SU-DHL-6 (cell line): Measurements from ENCODE around the gene PHF24.

Experiments
- H2AFZ ChIP-seq: fragments of 200-600 bp; sonication (generic); 2 replicates; pipeline ENCODE4 v1.6.1; 2014; ENCODE audit warnings: low read depth, mild to moderate bottlenecking, moderate library complexity, mixed read lengths, antibody characterized with exemption, low read length; ENCODE audit not compliant: severe bottlenecking
- H3F3A ChIP-seq: fragments of 200-600 bp; shearing (Covaris generic); 2 replicates; pipeline ENCODE4 v1.6.0; 2016; ENCODE audit warnings: antibody characterized with exemption, mild to moderate bottlenecking; ENCODE audit not compliant: insufficient read depth
- H3K27ac ChIP-seq: fragments of 200-600 bp; sonication (generic); 2 replicates; pipeline ENCODE4 v1.5.1; 2016; ENCODE audit warnings: low read depth, mild to moderate bottlenecking, low read length, moderate library complexity, mixed read lengths
- H3K27me3 ChIP-seq: fragments of 200-600 bp; sonication (generic), shearing (Covaris generic); 2 replicates; pipeline ENCODE4 v1.6.0; 2014; ENCODE audit warnings: mild to moderate bottlenecking, low read length
- H3K36me3 ChIP-seq: fragments of 200-600 bp; sonication (generic); 2 replicates; pipeline ENCODE4 v1.6.1; 2014; ENCODE audit warnings: mild to moderate bottlenecking, low read length, mixed read lengths
- H3K4me2 ChIP-seq: fragments of 300-600, 200-600 bp; shearing (Covaris generic), sonication (generic); 2 replicates; pipeline ENCODE4 v1.6.0; 2014; ENCODE audit warnings: low read length, low read depth, mild to moderate bottlenecking; ENCODE audit not compliant: poor library complexity, severe bottlenecking
- H3K4me3 ChIP-seq: fragments of 200-600 bp; sonication (generic); 2 replicates; pipeline ENCODE4 v1.5.1; 2014; ENCODE audit warnings: antibody characterized with exemption, low read length, mild to moderate bottlenecking, mixed read lengths; ENCODE audit not compliant: insufficient read depth, poor library complexity, severe bottlenecking
- H3K79me2 ChIP-seq: fragments of 200-600 bp; sonication (generic); 2 replicates; pipeline ENCODE4 v1.6.1; 2014; ENCODE audit warnings: mild to moderate bottlenecking, low read length, moderate library complexity; ENCODE audit not compliant: insufficient read depth
- H3K9ac ChIP-seq: fragments of 200-600 bp; sonication (generic); 2 replicates; pipeline ENCODE4 v1.7.0; 2014; ENCODE audit warnings: mild to moderate bottlenecking, low read length
- H3K9me2 ChIP-seq: fragments of 200-600 bp; sonication (generic); replicated peaks from 2 replicates; pipeline ENCODE4 v1.6.1; 2014; ENCODE audit warnings: low read length; ENCODE audit not compliant: insufficient read depth
- H3K9me3 ChIP-seq: fragments of 200-600 bp; sonication (generic); 2 replicates; pipeline ENCODE4 v1.6.1; 2014; ENCODE audit warnings: low read length, mixed read lengths; ENCODE audit not compliant: insufficient read depth
- H4K20me1 ChIP-seq: fragments of 200-600 bp; sonication (generic); 2 replicates; pipeline ENCODE4 v1.6.1; 2014; ENCODE audit warnings: low read depth, mild to moderate bottlenecking, antibody characterized with exemption, low read length, moderate library complexity, mixed read lengths
- EZH2phosphoT487 ChIP-seq: fragments of 200-600 bp; sonication (generic), shearing (Covaris generic); conservative IDR thresholded peaks from 2 replicates; pipeline ENCODE4 v1.6.1; 2018; ENCODE audit warnings: mild to moderate bottlenecking, antibody characterized with exemption, low read length, moderate library complexity, mixed read lengths
- TF ChIP-seq, protein P1 (sequence below): fragments of 200-600 bp; sonication (generic); IDR thresholded peaks from one replicate; pipeline ENCODE4 v1.5.1; 2017; ENCODE audit warnings: antibody characterized with exemption, mild to moderate bottlenecking, low read length, moderate library complexity; ENCODE audit not compliant: insufficient read depth, poor library complexity, severe bottlenecking

Gene PHF24

DNA sequence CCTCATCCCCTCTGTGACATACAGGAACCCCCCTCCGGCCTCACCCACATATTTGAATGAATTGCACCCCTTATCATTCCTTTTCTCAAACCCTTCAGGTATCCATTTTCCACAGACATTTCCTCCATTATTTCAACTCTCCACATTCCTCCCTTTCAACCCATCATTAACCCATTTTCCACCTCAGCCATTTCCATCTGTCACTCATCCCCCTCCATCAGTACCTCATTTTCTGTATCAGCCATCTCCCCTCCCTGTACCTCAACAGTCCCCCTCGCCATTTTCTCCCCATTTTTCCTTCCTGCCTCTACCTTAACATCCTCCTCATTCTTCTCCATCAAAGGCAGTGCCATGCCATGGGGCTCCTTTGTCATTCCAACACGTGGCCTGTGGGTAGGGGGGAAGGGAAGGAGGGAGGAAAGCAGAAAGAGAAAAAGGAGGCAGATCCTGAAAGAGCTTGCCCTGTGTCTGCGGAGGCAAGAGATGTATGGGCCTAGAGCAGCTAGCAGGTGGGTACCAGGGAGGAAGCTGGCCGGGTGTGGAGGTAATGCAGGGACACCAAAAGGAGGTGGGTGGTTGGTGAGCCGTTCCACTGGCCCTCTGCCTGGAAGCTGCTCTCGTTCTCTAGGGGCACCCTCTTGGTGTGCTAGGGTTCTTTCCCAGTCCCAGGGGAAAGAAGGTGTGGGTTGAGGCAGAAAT lies 33.0 kb downstream of the PHF24 start:
- Histone ChIP-seq H3K36me3 (no peaks in the 10 kb centered on the region), H3K4me2 (peak overlapping the region; percentile 60), H4K20me1 (no peaks in the 10 kb centered on the region), H3K9me3 (no peaks in the 10 kb centered on the region), H3K27ac (no peak overlapping the region), H3K79me2 (no peaks in the 10 kb centered on the region), H3F3A (no peaks in the 10 kb centered on the region), H3K9me2 (no peaks in the 10 kb centered on the region), H3K9ac (no peak overlapping the region), H3K4me3 (no peak overlapping the region), H3K27me3 (no peaks in the 10 kb centered on the region), H2AFZ (no peak overlapping the region)
- TF ChIP-seq, protein P1, sequence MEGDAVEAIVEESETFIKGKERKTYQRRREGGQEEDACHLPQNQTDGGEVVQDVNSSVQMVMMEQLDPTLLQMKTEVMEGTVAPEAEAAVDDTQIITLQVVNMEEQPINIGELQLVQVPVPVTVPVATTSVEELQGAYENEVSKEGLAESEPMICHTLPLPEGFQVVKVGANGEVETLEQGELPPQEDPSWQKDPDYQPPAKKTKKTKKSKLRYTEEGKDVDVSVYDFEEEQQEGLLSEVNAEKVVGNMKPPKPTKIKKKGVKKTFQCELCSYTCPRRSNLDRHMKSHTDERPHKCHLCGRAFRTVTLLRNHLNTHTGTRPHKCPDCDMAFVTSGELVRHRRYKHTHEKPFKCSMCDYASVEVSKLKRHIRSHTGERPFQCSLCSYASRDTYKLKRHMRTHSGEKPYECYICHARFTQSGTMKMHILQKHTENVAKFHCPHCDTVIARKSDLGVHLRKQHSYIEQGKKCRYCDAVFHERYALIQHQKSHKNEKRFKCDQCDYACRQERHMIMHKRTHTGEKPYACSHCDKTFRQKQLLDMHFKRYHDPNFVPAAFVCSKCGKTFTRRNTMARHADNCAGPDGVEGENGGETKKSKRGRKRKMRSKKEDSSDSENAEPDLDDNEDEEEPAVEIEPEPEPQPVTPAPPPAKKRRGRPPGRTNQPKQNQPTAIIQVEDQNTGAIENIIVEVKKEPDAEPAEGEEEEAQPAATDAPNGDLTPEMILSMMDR: no peak
- no peak for TF ChIP-seq EZH2phosphoT487

DNA sequence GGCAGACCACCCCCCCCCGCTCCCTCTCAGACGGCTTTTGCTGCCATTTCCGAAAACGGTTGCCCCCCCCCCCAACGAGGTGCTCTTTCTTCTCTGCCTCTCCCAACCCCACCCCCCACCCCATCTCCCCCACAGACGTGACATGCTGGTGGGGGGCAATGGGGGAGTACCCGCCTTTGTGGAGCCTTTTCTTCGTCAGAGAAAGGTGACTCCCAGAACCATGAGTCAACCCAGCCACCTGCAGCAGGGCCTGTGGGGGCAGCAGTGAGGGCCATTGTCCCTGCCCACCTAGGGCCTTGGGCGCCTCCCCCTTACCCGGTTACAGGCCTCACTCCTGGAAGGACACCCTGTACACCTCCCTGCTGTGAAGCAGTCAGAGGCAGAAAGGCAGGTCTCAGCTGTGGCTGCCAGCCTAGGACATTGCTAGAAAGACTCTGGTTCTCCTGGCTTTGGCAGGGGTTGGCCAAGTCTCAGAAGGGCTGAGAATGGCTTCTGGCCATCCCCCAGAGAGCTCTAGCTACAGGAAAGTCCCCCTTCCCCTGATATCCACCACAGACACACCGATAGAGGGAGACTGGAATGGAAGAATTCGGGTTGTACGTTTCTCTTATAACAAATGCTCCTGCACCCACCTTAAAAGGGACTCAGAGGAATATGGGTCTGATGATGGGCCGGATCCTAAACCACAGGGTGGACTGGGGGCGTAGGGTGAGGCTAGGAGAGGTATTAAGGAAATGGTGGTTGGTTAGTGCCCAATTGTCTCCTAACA lies 33.7 kb downstream of the PHF24 start:
- no peak overlapping the region for H2AFZ ChIP-seq
- no peak overlapping the region for H3K27ac ChIP-seq
- H4K20me1 ChIP-seq: no peaks in the 10 kb centered on the region
- TF ChIP-seq, protein P1: no peak
- TF ChIP-seq EZH2phosphoT487: no peak
- H3K4me3 ChIP-seq: no peak overlapping the region
- no peaks in the 10 kb centered on the region for H3K27me3 ChIP-seq
- H3K4me2 ChIP-seq: no peak overlapping the region
- H3F3A ChIP-seq: no peaks in the 10 kb centered on the region
- no peaks in the 10 kb centered on the region for H3K9me2 ChIP-seq
- no peaks in the 10 kb centered on the region for H3K9me3 ChIP-seq
- no peaks in the 10 kb centered on the region for H3K36me3 ChIP-seq
- H3K9ac ChIP-seq: no peak overlapping the region
- H3K79me2 ChIP-seq: no peaks in the 10 kb centered on the region

DNA sequence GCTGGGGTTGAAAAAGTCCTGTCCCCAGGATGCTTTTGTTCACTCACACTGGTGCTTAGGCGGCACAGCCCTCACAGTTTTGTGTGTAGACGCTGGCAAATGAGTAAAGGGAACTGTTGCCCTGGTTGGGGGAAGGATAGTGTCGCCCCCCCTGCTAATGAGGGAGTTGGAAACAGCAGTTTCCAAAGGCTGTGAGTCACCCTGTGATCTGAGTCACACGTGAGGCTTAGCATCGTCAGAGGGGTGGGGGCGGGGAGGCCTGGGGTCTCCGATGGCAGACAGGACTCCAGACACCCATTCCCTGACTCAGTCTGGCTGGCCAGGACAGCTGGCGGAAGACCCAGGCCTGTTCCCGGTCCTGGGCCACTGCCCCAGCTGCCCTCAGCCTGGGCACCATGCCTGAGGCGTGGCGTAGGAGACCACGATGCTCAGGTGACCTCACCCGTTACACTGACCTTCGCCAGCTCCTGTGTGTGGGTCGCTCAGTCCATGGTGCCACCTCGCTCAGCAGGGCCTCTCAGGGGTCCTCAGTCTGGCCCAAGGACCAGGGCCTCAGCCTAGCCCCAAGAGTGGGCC lies 34.4 kb downstream of the PHF24 start:
- no peaks in the 10 kb centered on the region for H3K9me3 ChIP-seq
- no peaks in the 10 kb centered on the region for H3F3A ChIP-seq
- TF ChIP-seq, protein P1: no peak
- TF ChIP-seq EZH2phosphoT487: no peak
- no peak overlapping the region for H3K27ac ChIP-seq
- H3K4me2 ChIP-seq: no peak overlapping the region
- H3K27me3 ChIP-seq: no peaks in the 10 kb centered on the region
- H3K79me2 ChIP-seq: no peaks in the 10 kb centered on the region
- no peak overlapping the region for H3K9ac ChIP-seq
- H2AFZ ChIP-seq: no peak overlapping the region
- no peaks in the 10 kb centered on the region for H3K9me2 ChIP-seq
- H3K36me3 ChIP-seq: no peaks in the 10 kb centered on the region
- no peak overlapping the region for H3K4me3 ChIP-seq
- no peaks in the 10 kb centered on the region for H4K20me1 ChIP-seq
